EL (cell line): Measurements from ENCODE around the gene NKD1.
A peak's percentile ranks its signal among the peaks of the same experiment; 100 is the strongest.

Experiments used
- DNase-seq: peaks from one replicate; pipeline ENCODE4 v3.0.0-alpha.2; 2016

Gene NKD1

GRCh38 chr16:50632927-50633800 lies 85.0 kb downstream of the NKD1 start:
- no peak for DNase-seq

DNA sequence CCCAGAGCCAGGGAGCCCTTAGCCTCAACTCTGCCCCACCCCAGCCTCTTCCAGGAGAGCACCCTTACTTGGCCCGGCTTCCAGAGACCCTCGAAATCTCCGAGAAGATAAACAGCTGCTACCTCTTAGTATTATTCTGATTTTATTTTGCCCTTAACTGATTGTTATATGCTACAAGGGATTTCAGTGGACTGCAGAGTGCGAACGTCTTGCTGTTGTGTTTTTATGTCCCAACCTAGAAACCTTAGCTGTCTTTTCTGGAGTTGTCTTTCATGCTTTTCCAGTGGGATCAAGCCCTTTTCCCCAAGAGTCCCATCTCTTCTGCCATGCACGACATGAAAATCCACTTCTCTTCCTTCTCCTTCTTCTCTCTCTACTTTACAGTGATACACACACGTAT lies 85.9 kb downstream of the NKD1 start:
- DNase-seq, result no peak

DNA sequence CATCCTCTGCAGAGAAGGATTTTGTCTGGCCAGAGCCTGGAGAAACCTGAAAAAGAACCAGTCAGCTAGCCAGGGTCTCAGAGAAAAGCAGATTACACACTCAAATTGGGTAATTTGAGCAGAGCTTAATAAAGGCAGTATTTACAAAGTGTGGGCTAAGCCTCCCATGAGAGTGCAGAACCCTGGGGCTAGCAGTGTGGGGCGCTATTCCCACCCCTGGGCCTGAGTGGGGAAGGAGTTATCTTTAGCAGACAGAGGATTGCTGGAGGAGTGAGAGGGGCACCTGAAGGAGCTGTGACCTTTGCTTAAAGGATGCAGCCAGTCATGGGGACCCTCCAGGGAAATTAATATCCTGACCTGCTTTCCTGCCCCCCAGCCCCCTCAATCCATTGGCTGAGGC lies 86.8 kb downstream of the NKD1 start:
- DNase-seq, result no peak

- no peak for DNase-seq
Observed at GRCh38 chr16:50635505-50636392, 87.6 kb downstream of the NKD1 start.

DNA sequence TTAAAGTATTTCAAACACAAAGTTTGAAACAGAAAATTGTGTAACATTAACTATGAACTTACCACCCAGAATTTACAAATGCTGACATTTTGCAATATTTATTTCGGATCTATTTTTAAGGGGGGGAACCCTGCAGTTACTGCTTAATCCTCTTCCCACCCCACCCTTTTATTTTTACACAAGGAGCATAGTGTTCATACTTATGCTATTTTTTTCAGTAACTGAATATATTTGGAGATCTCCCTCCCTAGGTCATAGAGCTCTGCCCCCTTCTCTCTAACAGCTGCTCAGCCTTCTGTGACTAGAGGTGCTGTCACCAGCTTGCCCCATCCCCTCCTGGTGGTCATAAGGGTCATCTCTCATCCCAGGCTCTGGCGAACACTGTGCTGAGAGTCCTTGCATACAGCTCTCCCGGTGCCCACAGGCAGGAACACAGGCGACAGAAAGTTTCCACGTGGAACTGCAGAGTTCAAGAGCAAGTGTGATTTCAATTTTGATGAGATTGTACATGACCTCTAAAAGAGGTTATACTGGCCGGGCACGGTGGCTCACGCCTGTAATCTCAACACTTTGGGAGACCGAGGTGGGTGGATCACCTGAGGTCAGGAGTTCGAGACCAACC lies 88.7 kb downstream of the NKD1 start:
- DNase-seq, result no peak

- DNase-seq, result no peak
Observed at GRCh38 chr16:50637716-50638602, 89.8 kb downstream of the NKD1 start.

GRCh38 chr16:50638816-50639670 lies 90.8 kb downstream of the NKD1 start:
- no peak for DNase-seq

- no peak for DNase-seq
Observed at GRCh38 chr16:50640391-50640790, 92.2 kb downstream of the NKD1 start.

- no peak for DNase-seq
Observed at GRCh38 chr16:50640919-50641817, 93.0 kb downstream of the NKD1 start.

- no peak for DNase-seq
Observed at GRCh38 chr16:50641818-50642187, 93.6 kb downstream of the NKD1 start.

DNA sequence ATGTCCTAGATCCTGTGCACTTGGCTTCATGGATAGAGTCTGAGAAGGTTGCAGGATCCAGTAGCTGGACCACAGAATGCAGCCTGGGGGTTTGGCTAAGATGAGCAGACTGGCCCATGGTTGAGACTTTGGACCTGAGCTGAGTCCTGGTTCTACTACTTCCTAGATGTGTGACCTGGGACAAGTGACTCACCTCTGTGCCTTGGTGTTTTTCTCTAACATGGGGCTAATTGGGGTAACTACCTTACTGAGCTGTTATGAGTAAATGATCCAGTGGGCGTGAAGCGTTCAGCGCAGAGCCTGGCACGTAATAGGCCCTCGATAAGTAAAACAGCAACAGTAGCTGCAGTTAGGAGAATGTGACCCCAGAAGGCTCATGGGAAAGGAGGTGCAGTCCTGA lies 94.2 kb downstream of the NKD1 start:
- DNase-seq, result no peak

GRCh38 chr16:50643192-50643591 lies 95.0 kb downstream of the NKD1 start:
- no peak for DNase-seq

GRCh38 chr16:50644245-50644644 lies 96.0 kb downstream of the NKD1 start:
- no peak for DNase-seq

DNA sequence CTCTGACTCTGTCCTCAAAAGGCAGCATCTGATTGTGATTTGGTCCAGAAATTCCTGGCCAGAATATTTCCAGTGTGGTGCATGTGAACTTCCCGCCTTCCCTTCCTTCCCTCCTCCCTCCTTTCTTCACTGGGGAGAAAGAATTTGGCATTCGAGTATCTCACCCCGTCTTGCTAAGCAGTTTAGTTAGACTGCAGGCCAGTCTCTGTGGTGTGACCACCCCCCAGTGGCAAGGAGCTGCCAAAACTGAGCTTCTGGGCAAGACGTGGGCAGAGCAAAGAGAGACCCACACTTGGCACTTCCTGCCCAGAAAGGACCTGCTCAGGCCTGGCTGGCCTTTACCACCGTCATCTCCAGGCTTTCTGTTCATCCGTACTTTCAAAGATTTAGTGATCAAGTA lies 96.5 kb downstream of the NKD1 start:
- peak; percentile 30 for DNase-seq

- DNase-seq, result no peak
Observed at GRCh38 chr16:50645563-50646220, 97.5 kb downstream of the NKD1 start.

- no peak for DNase-seq
Observed at GRCh38 chr16:50646345-50646744, 98.1 kb downstream of the NKD1 start.

GRCh38 chr16:50651835-50652438 lies 103.7 kb downstream of the NKD1 start:
- no peak for DNase-seq

- DNase-seq, result no peak
Observed at GRCh38 chr16:50652836-50653425, 104.7 kb downstream of the NKD1 start.
